ENCODE data around the gene DHRS7. TPM values are rescaled to one million over a fixed set of nuclear protein-coding genes. Genes with fewer than 3 reads are reported as not detected.
A peak's percentile ranks its signal among the peaks of the same experiment; 100 is the strongest.

The DHRS7 gene
- total and polyA plus RNA-seq, 10 of the 15 experiments (the other 5 are each of a cell fraction or from before 2014, with no cell fraction given): 55.0 to 99.8 (median 62.2) TPM

DNA sequence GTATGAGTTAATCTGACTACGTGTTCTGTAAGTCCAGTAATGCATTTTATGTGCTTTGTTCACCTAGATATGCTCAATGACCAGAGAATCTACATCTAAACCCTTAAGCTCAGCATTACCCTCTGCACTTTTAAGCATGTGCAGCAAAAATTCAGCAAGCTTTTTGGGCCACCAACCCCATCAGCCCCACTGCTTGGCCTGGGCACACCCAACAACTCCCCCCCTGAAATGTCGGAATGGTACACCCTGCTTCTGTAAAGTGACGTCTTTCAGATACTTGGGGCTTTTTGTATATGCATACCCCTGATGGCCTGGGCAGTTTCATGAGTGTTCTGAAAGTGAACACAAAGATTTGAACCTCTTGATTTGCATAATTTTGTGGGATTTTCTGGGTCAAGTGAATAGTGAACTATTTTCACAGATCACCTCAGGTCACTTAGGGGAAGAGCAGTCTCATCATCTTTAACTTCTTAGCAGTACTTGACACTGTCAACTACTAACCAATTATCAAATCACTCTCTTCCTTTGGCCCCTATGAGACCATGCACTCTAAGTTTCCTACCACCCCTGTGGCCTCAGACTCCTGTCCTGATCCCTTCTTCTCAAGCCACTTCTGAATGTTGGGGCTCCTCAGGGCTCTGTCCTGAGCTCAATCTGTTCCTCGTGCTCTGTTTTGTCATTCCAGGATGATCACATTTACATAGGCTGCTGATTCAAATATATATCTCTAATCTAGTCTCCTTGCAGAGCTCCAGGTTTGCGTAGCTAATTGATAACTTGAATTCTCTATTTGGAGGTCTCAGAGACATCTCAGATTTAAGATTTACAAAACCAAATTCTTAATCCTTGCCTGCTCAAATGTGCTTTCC is 47.5 kb upstream of the DHRS7 start (continued):
- TF ChIP-seq, protein P1, sequence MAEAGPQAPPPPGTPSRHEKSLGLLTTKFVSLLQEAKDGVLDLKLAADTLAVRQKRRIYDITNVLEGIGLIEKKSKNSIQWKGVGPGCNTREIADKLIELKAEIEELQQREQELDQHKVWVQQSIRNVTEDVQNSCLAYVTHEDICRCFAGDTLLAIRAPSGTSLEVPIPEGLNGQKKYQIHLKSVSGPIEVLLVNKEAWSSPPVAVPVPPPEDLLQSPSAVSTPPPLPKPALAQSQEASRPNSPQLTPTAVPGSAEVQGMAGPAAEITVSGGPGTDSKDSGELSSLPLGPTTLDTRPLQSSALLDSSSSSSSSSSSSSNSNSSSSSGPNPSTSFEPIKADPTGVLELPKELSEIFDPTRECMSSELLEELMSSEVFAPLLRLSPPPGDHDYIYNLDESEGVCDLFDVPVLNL (IDR thresholded peaks at IDR 0.05; ENCODE audit: low read depth, low read length): no peak
- TF ChIP-seq EP300 (IDR thresholded peaks at IDR 0.05; ENCODE audit: borderline replicate concordance in 1 of 2, control insufficient read depth in 1 of 2, low read depth in 2 of 2, low read length in 2 of 2) (peak; percentile 73 to 86), RFX5 (IDR thresholded peaks at IDR 0.05; ENCODE audit: low read depth, low read length) (peak; percentile 63; the same call in 1 of the 2 replicates), BHLHE40 (IDR thresholded peaks at IDR 0.05; ENCODE audit: borderline replicate concordance in 1 of 2, low read depth in 2 of 2, low read length in 1 of 2) (peak; percentile 90 to 93), ZSCAN29 (IDR thresholded peaks at IDR 0.05) (no peak), LARP7 (IDR thresholded peaks at IDR 0.05) (no peak), HDAC2 (IDR thresholded peaks at IDR 0.05) (no peak), TCF12 (IDR thresholded peaks at IDR 0.05; ENCODE audit: low read depth, low read length) (0 out of 2 replicates have a peak, but pooled peaks have one; percentile 9), RCOR1 (conservative IDR thresholded peaks at IDR 0.05; ENCODE audit: low read depth, low read length) (no peak), ZBED1 (IDR thresholded peaks at IDR 0.05; ENCODE audit: borderline replicate concordance) (no peak), IKZF1 (conservative IDR thresholded peaks at IDR 0.05) (peak; percentile 69), NR2C2 (IDR thresholded peaks at IDR 0.05; ENCODE audit: borderline replicate concordance, control insufficient read depth, insufficient read length, low read depth) (no peak), NFYA (IDR thresholded peaks at IDR 0.05; ENCODE audit: borderline replicate concordance, low read depth, low read length) (no peak), PAX8 (IDR thresholded peaks at IDR 0.05) (no peak)
- TF ChIP-seq, protein P2, sequence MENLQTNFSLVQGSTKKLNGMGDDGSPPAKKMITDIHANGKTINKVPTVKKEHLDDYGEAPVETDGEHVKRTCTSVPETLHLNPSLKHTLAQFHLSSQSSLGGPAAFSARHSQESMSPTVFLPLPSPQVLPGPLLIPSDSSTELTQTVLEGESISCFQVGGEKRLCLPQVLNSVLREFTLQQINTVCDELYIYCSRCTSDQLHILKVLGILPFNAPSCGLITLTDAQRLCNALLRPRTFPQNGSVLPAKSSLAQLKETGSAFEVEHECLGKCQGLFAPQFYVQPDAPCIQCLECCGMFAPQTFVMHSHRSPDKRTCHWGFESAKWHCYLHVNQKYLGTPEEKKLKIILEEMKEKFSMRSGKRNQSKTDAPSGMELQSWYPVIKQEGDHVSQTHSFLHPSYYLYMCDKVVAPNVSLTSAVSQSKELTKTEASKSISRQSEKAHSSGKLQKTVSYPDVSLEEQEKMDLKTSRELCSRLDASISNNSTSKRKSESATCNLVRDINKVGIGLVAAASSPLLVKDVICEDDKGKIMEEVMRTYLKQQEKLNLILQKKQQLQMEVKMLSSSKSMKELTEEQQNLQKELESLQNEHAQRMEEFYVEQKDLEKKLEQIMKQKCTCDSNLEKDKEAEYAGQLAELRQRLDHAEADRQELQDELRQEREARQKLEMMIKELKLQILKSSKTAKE (IDR thresholded peaks at IDR 0.05; ENCODE audit: low read depth, poor library complexity, severe bottlenecking): peak; percentile 92
- TF ChIP-seq, protein P3, sequence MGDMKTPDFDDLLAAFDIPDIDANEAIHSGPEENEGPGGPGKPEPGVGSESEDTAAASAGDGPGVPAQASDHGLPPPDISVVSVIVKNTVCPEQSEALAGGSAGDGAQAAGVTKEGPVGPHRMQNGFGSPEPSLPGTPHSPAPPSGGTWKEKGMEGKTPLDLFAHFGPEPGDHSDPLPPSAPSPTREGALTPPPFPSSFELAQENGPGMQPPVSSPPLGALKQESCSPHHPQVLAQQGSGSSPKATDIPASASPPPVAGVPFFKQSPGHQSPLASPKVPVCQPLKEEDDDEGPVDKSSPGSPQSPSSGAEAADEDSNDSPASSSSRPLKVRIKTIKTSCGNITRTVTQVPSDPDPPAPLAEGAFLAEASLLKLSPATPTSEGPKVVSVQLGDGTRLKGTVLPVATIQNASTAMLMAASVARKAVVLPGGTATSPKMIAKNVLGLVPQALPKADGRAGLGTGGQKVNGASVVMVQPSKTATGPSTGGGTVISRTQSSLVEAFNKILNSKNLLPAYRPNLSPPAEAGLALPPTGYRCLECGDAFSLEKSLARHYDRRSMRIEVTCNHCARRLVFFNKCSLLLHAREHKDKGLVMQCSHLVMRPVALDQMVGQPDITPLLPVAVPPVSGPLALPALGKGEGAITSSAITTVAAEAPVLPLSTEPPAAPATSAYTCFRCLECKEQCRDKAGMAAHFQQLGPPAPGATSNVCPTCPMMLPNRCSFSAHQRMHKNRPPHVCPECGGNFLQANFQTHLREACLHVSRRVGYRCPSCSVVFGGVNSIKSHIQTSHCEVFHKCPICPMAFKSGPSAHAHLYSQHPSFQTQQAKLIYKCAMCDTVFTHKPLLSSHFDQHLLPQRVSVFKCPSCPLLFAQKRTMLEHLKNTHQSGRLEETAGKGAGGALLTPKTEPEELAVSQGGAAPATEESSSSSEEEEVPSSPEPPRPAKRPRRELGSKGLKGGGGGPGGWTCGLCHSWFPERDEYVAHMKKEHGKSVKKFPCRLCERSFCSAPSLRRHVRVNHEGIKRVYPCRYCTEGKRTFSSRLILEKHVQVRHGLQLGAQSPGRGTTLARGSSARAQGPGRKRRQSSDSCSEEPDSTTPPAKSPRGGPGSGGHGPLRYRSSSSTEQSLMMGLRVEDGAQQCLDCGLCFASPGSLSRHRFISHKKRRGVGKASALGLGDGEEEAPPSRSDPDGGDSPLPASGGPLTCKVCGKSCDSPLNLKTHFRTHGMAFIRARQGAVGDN (IDR thresholded peaks at IDR 0.05): peak; percentile 80
- TF ChIP-seq, protein P4, sequence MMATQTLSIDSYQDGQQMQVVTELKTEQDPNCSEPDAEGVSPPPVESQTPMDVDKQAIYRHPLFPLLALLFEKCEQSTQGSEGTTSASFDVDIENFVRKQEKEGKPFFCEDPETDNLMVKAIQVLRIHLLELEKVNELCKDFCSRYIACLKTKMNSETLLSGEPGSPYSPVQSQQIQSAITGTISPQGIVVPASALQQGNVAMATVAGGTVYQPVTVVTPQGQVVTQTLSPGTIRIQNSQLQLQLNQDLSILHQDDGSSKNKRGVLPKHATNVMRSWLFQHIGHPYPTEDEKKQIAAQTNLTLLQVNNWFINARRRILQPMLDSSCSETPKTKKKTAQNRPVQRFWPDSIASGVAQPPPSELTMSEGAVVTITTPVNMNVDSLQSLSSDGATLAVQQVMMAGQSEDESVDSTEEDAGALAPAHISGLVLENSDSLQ (IDR thresholded peaks at IDR 0.05): peak; percentile 53

Data from GM12878 (cell line).